ENCODE data around the gene KIF16B.

- no peak for TF ChIP-seq CTCF (IDR thresholded peaks at IDR 0.05)
- no peak for TF ChIP-seq POLR2AphosphoS5 (IDR thresholded peaks at IDR 0.05)
- no peak for TF ChIP-seq POLR2A (IDR thresholded peaks at IDR 0.05)
- no peak for TF ChIP-seq EP300 (IDR thresholded peaks at IDR 0.05)
Measured at GRCh38 chr20:16537918-16538317, 35.3 kb downstream of the KIF16B start.

Data from sigmoid colon (tissue), 4 donors.